Measurements from ENCODE around the gene NOVA2.
A peak's percentile ranks its signal among the peaks of the same experiment; 100 is the strongest.
"Not testable (repeated sequence)": the region's sequence is repeated elsewhere in the genome, so short reads cannot be mapped to it uniquely, and the experiment has no call there.

Gene NOVA2

DNA sequence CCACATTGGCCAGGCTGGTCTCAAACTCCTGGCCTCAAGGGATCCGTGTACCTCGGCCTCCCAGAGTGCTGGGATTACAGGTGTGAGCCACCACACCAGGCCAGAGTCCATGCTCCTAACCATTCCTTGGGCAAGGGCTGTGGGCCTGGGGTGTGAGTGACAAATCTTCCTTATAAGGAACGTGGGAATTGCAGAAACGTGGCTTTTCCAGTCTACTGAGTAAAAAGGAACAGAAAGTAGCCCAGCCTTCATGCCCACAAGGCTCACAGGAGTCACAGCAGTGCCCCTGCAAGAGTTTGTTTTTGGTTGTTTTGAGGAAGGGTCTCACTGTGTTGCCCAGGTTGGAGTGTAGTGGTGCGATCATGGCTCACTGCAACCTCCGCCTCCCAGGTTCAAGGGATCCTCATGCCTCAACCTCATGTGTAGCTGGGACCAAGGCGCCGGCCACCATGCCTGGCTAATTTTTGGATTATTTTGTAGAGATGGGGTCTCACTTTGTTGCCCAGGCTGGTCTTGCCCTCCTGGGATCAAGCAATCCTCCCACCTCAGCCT lies 76.3 kb downstream of the NOVA2 start:
- DNase-seq (ENCODE audit: low spot score) = no peak

GRCh38 chr19:45895983-45896599 lies 77.6 kb downstream of the NOVA2 start:
- not testable (repeated sequence) for DNase-seq (ENCODE audit: low spot score)

More for the DNA sequence above, 76.3 kb downstream of the NOVA2 start:
- TF ChIP-seq, protein P1, sequence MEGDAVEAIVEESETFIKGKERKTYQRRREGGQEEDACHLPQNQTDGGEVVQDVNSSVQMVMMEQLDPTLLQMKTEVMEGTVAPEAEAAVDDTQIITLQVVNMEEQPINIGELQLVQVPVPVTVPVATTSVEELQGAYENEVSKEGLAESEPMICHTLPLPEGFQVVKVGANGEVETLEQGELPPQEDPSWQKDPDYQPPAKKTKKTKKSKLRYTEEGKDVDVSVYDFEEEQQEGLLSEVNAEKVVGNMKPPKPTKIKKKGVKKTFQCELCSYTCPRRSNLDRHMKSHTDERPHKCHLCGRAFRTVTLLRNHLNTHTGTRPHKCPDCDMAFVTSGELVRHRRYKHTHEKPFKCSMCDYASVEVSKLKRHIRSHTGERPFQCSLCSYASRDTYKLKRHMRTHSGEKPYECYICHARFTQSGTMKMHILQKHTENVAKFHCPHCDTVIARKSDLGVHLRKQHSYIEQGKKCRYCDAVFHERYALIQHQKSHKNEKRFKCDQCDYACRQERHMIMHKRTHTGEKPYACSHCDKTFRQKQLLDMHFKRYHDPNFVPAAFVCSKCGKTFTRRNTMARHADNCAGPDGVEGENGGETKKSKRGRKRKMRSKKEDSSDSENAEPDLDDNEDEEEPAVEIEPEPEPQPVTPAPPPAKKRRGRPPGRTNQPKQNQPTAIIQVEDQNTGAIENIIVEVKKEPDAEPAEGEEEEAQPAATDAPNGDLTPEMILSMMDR (IDR thresholded peaks at IDR 0.05; ENCODE audit: extremely low read depth, missing control alignments) = no peak

DNA sequence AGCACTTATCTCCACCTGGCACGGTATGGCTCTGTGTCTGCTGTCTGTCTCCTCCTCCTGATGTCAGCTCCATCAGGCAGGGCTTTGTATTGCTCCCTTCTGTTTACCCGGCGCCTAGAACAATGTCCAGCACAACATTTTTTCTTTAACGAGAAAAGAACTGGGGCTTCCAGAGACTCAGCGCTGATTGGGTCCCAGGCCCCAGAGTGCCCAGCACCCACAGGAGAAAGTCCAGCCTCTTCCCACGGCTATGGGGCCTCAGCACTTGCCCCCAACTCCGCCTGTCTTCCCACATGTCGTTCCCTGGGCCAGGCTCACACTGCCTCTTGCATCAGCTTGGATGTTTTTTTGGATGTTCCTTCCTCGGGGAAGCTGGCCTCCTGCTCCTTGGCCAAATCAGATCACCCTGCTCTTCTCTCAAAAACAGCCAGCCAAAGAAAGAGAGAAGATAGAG lies 78.1 kb downstream of the NOVA2 start:
- TF ChIP-seq, protein P1 (IDR thresholded peaks at IDR 0.05; ENCODE audit: extremely low read depth, missing control alignments) = no peak
- no peak for DNase-seq (ENCODE audit: low spot score)

DNA sequence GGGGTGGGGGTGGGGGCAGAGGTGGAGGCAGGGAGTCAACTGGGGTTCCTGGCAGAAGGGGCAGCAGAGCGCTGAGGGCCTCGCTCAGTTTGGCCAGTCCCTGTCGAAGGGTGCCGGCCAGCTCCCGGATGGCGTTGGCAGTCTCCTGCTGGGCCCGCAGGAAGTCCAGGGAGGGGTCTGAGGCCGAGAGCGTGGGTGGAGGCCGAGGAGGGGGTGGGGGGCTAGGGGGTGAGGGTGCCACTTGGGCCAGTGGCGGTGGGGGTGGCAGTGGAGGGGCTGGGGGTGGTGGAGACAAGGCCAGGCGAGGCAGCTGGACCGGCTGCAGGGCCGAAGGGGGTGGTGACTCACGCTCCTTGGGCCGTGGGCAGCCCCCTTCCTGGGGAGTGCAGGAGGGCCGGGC lies 82.8 kb downstream of the NOVA2 start:
- no peak for DNase-seq (ENCODE audit: low spot score)
- TF ChIP-seq, protein P1 (IDR thresholded peaks at IDR 0.05; ENCODE audit: extremely low read depth, missing control alignments) = no peak

DNA sequence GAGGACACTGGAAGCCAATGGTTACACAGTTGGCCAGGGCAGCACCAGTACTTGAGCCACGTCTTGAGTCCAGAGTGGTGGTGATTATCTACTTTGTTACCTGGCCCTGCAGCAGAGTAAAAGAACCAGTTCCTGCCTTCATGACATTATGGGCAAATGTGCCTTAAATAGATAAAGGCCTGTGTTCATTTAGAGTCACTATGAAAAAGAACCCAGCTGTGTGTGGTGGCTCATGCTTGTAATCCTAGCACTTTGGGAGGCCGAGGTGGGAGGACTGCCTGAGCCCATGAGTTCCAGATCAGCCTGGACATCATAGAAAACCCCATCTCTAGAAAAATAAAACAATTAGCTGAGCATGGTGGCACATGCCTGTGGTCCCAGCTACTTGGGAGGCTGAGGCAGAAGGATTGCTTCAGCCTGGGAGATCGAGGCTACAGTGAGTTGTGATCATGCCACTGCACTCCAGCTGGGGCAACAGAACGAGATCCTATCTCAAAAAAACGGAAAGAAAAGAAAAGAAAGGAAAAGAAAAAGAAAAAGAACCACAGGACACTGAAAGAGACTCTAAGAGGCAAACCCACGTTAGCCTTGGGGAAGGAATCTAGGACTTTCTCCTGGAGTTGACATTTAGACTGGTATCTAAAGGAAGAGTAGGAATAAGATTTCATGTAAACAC lies 84.3 kb downstream of the NOVA2 start:
- TF ChIP-seq, protein P1 (IDR thresholded peaks at IDR 0.05; ENCODE audit: extremely low read depth, missing control alignments) = no peak
- DNase-seq (ENCODE audit: low spot score) = no peak

- no peak for DNase-seq (ENCODE audit: low spot score)
- TF ChIP-seq, protein P1 (IDR thresholded peaks at IDR 0.05; ENCODE audit: extremely low read depth, missing control alignments) = no peak
Observed at GRCh38 chr19:45887200-45887710, 86.4 kb downstream of the NOVA2 start.

GRCh38 chr19:45886427-45887199 lies 87.1 kb downstream of the NOVA2 start:
- peak; percentile 95 for DNase-seq (ENCODE audit: low spot score)
- TF ChIP-seq, protein P1 (IDR thresholded peaks at IDR 0.05; ENCODE audit: extremely low read depth, missing control alignments) = no peak

Data from GM20000 (cell line).